Mammary epithelial cell (primary cell): ENCODE results near the gene YOD1.

ENCODE experiments used
- CTCF ChIP-seq, 2 donors: IDR thresholded peaks in 1 of 2; conservative IDR thresholded peaks in 1 of 2; 2 replicates each; pipeline ENCODE4 v1.5.1; 2011 to 2012; ENCODE audit warnings: inconsistent platforms in 2 of 2, low read length in 2 of 2, mild to moderate bottlenecking in 2 of 2, control low read depth in 1 of 2, low read depth in 1 of 2; ENCODE audit not compliant: insufficient read depth in 1 of 2; ENCODE audit errors: extremely low read depth in 1 of 2
- EZH2 ChIP-seq: IDR thresholded peaks from 2 replicates; pipeline ENCODE4 v1.6.1; 2012; ENCODE audit warnings: low read length, inconsistent platforms, borderline replicate concordance

- TF ChIP-seq EZH2 = no peak
- TF ChIP-seq CTCF (conservative IDR thresholded peaks at IDR 0.05 in 1 of 2, IDR thresholded peaks at IDR 0.05 in 1 of 2; ENCODE audit: extremely low read depth in 1 of 2, insufficient read depth in 1 of 2, low read depth in 1 of 2, low read length in 2 of 2) = no peak
Observed at GRCh38 chr1:207025146-207025880, 25.7 kb downstream of the YOD1 start.
